A673 (cell line): Measurements from ENCODE around the gene CYP24A1.

Experiments used
- CTCF ChIP-seq: fragments of 300-800, 200-600 bp; sonication (generic); conservative IDR thresholded peaks from 2 replicates; pipeline ENCODE4 v1.5.1; 2017; ENCODE audit warnings: low read depth, mild to moderate bottlenecking, antibody characterized with exemption, low read length, moderate library complexity, mixed read lengths
- EZH2 ChIP-seq: fragments of 200-600 bp; sonication (generic); IDR thresholded peaks from 2 replicates; pipeline ENCODE4 v1.6.1; 2017; ENCODE audit warnings: borderline replicate concordance, low read depth, mild to moderate bottlenecking, mixed read lengths, antibody characterized with exemption, low read length; ENCODE audit not compliant: poor library complexity, severe bottlenecking

DNA sequence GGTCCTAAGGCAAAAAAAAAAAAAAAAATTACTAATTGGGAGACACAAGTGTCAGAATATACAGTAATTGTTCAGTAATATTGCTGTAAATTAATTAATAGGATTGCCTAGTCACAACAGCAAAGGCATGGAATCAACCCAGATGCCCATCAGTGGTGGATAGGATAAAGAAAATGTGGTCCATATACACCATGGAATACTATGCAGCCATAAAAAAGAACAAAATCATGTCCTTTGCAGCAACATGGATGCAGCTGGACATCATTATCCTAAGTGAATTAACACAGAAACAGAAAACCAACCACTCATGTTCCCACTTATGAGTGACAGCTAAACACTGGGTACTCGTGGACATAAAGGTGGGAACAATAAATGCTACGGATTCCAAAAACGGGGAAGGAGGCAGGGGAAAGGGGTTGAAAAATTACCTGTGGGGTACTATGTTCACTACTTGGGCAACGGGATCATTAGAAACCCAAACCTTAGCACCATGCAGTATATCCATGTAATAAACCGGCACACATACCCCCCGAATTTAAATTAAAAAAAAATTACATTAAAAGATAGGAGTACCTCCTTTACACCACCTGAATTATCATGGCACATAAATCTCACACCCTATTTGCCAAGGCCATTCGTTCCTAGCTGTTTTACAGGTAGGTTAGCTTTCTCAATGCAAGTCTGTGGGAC, 33.4 kb upstream of the CYP24A1 start:
- TF ChIP-seq CTCF (no peak), EZH2 (no peak)
